GM21526 (cell line): Measurements from ENCODE around the gene HCRTR1.

ENCODE experiments used
- ATAC-seq: cut with Tn5 transposase; IDR thresholded peaks from one replicate; pipeline ENCODE4 v1.9.1; 2021; ENCODE audit warnings: moderate library complexity; ENCODE audit not compliant: unreplicated experiment, low FRiP score

The HCRTR1 gene

DNA sequence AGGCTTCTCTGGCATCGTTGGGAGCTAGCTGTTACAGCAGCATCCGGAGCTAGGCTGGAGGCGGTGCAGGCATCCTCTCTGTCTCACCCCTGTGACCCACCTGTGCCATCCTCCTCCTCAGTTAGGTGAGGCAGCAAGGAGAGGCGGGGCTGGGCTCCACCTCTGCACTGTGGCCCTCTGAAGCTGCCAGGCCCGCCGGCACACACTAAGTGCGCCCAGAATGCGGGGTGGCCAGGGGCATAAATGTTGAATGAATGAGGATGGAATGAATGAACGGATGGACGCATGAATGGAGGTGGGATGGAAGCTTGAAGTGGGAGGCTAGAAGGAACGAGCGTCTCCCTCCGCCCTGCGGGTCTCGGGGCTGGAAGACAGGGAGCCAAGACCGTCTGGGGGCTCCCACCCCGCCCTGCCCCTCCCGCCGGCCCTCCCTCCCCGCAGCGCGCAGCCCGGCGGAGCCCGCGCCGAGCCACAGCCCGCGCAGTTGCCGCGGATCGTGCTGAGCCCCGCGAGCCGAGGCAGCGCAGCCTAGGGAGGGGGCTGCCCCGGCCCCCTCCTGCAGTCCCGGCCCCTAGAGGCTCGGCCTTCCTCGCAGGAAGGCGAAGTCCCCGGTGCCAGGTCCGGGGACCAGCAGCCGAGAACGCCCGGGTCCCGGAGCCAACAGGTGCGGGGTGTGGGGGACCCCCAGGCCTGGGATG lies at the start of gene HCRTR1:
HCRTR1 (plus strand) TSS at position 472 of the 698 bp plus-strand sequence. CDS start 1,504 bp downstream, outside the sequence.
- ATAC-seq: no peak

DNA sequence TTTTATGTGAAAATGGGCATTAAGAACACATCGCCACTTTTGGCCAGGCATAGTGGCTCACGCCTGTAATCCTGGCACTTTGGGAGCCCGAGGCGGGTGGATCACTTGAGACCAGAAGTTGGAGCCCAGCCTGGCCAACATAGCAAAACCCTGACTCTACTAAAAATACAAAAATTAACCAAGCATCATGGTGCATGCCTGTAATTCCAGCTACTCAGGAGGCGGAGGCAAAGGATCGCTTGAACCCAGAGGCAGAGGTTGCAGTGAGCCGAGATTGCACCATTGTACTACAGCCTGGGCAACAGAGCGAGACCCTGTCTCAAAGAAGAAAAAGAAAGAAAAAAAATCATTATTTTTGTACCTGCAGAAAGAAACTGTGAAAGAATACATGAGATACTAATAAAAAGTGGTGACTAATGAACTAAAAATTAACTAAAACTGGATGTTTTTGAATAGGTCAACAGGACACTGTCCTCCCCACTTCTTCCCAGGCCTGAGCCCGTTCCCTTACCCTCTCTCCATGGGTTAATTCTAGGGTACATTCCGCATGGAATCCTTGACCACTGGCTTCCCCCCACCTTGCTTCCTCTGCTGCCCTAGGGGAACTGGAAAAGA lies 49.4 kb upstream of the HCRTR1 start:
- ATAC-seq: no peak

DNA sequence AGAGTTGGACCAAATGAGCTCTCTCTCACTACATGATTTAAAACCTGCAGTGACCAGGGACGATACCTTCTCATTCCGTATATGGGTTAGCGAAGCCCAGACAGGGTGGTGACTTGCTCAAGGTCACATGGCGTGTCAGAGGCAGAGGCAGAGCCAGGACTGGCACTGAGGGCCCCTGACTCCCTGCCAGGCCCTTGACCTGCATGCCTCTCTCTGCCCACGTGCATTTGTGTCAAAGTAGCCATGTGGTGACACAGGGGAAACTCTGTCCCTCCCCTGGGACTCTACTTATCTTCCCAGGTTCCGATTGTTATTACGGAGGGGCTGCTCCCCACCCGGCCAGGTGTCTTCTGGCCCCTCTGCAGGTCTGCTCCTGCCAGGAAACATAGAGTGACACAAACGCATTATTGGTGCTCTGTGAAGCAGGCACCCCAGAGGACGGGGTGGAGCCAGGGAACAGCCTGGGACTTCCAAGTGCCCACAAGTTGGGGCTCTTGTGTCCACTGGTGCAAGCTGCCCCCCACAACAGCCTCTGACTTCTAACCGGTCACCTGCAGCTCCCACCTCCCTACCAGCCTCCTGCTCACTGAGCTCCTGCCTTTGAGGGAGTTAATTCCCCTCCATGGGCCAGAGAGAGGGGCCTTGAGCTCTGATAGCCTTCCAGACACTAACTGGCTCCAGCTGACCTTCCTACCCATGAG lies 48.4 kb upstream of the HCRTR1 start:
- ATAC-seq: no peak

DNA sequence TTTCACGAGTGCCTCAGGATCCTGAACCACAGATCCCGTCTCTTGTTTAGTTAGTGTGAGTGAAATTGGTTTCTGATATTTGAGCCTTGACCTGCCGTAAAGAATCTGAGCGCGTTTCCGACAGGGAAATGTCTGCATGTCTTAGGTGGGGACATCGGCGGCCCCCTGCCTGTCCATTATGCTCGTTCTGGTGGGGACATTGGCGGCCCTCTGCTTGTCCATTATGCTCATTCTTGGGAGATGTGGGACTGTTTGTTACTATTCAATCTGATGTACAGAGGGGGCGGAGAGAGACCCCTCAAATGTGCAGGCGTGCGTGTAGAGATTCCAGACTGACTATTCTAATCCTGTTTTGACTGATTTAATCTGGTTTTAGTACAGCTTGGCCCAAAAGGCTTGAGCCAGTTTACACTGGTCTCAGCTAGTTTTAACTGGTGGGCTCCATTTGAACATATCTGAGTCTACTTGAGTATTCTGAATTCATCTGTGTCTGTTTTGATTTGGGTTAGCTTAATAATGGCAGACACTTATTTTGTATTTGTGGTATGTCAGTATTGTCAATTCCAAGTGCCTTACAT lies 47.8 kb upstream of the HCRTR1 start:
- ATAC-seq: no peak

DNA sequence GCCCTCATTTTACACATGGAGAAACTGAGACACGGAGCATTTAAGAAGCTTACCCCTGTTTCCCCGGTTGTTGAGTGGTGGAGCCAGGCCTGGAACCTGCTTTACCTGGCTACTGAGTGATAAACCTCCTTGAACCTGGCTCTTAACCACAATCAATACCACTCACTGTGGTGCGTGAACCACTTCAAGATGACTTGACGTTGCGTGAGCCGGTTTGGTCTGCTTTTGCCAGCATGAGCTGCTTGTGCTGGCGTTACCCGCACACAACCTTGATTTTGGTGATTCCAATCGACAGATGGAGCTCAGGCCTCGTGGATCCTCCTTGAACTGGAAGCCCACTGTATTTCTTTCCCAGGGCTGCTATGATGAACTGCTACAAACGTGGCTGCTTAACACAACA lies 47.3 kb upstream of the HCRTR1 start:
- no peak for ATAC-seq

DNA sequence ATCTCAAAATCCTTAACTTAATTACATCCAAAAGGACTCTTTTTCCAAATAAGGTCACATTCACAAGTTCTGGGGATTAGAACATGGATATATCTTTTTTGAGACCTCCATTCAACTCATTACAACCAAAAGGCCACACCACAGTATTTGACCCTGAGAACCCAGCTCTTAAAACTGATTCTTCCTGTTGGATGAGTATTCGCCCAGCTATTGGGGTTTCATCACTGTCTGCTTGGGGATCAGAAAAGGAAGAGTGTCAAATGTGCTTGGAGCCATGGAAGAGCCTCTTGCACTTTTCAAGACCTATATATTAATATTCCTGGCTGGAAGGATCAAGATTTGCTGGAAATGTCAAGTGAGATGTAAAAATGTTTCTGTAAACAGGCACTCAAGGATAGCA lies 46.6 kb upstream of the HCRTR1 start:
- ATAC-seq: no peak

DNA sequence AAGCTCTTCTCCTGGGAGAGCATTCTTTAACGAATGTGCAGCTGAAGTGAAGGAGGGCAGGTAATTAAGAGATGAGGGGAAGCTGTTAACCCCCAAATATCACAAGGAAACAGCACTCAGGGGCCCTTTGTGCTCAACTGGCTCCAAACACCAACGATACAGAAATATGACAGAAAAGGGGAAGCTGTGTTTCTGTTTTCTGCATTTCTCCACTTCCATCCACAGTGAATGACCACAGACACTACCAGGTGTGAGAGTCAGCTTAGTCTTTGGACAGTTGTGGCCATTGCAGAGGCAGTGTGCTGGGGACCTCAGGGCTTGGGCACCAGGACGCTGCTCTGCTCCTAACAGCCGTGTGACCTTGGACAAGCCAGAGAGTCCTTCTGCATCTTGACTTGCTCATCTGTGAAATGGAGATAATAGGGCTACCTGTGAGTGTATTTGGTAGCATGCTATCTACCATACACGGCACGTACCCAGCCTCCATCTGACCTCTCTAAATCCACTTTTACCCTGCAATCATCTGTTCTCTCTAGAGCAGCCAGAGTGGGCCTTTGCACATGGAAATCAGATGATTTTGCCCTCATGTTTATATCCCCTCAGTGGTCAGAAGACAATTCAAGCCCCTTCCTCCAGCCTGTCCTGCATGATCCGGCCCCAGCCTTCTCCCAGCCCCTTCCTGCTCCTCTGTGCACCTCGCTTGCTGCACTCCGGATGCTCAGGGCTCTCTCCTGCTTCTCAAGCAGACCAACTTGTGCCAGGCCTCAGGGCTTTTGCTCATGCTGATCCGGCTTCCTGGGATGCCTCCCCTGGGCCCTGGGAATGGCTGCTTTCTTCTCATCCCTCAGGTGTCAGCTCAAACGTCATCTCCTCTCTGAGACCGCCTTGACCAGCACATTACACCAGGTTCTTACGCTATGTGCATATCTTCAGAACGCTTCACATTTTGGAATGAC lies 45.9 kb upstream of the HCRTR1 start:
- ATAC-seq: no peak

DNA sequence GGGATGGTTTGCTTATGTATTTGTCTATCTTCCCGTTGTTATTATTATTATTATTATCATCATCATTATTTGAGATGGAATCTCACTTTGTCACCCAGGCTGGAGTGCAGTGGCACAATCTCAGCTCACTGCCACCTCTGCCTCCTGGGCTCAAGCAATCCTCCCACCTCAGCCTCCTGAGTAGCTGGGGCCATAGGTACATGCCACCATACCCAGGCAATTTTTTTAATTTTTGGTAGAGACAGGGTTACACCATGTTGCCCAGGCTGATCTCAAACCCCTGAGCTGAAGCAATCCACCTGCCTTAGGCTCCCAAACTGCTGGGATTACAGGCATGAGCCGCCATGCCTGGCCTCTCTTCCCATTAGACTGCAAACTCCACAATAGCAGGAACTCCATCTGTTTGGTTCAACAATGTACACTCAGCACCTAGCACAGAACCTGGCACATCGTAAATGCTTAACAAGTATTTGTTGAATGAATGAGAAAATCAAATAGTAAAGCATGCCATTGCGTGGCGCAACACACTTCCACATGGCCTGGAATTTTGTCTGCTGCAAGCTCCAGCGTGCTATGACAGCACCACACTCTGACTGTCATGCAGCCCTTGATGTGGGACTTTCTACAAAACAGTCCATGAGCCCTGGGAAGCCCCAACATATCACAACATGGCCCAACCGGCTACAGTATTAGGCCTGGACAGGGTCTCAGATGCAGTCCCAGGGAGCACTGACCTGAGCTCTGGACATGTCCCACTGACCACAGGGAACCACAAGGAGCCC lies 45.0 kb upstream of the HCRTR1 start:
- no peak for ATAC-seq

DNA sequence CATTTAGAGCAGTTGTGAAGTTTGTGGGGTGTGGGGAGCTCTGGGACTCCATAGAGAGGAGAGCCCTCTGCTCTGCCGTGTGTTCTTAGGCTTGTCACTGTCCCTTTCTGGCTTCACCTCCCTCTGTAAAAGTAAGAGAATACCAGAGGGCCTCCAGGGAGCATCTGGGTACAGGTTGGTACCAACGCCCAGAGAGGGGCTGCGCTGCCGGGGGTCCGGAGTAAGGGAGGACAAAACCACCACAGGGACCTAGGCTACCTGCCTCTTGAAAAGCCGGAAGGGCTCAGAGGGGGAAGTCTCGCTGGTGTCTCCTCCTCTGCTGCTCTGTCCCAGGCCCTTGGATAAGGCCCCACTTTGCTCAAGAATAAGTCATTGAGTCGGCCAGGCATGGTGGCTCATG lies 44.2 kb upstream of the HCRTR1 start:
- ATAC-seq: no peak

DNA sequence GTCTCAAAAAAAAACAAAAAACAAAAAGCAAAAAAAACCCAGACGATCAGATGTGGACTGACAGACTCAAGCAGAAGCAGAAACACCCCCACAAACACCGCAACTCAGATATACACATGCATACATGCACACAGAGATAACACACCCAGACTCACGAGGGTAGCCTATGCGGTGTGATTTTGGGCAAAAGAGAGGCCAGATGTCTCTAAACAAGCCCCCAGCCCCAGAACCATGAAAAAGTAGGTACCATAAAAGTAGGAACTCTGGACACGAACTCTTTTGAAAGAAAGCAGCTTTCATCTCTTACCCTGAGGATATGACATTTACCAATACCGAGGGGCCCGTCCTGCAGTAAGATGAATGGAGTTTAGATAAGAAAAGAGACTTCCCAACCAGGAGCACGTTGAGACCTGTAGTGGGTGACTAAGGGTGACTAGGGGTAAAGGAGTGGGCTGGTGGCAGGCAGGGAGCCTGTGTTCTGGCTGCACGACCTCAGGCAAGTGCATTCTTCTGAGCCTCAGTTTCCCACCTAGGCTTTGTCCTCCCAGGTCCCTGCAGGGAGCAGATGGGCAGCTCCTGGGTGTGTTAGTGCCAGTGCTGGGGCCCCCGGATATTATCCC lies 42.6 kb upstream of the HCRTR1 start:
- ATAC-seq: no peak

DNA sequence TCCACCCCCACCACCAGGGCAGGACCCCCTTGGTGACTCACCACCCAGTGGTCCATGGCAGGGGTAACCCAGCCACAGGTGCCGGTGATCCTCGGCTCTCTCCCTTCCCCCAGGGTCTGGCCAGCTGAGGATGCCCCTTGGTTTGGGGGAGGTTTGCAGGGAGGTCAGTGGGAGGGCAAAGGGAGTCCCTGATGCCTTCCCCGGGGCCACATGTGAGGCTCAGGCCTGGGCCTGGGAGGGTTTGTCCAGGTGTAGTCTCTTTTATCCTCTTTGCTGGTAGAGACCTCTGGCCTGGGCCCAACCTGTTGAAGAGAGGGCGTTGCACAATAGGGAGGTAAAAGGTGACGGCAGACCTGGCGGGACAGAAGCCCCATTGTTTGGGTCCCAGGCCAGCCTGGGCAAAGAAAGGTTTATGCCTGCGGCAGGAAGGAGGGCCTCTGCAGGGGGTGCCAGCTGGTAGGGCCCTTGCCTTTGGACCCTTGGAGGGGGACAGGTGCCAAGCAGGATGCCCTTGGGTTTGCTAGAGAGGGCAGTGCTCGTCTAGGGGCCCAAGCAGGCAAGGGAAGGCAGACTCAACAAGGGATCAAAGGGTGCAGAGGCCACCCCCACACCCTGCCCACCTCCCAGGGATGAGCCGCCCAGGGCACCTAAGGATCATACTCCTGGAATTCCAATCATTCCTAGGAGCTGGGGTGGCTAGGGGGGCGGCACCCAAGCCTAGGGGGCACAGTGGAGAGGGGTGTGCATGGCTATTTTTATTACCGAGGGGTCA lies 41.9 kb upstream of the HCRTR1 start:
- ATAC-seq: no peak

DNA sequence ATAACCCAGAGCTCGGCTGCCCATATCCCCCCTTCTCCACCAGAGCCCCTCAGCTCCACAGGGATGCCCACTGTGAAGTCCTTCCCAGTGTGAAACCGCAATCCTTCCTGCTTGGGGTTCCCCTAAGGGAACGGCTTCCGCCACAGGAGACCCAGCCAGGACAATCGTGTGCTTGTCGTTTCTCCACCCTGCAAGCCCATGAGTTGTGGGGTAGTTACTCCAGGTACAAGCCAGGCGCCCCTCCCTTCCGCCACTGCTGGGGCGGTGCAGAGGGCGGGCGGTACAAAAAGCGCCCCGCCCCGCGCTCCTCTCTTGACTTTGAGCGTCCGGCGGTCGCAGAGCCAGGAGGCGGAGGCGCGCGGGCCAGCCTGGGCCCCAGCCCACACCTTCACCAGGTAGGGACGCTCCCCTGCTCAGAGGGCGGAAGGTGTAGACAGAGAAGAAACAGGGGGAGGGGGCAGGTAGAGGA lies 41.3 kb upstream of the HCRTR1 start, which contains the start of gene TINAGL1:
TINAGL1 (plus strand) TSS at position 315 of the 469 bp plus-strand sequence. CDS start 634 bp downstream, outside the sequence.
- ATAC-seq: no peak

DNA sequence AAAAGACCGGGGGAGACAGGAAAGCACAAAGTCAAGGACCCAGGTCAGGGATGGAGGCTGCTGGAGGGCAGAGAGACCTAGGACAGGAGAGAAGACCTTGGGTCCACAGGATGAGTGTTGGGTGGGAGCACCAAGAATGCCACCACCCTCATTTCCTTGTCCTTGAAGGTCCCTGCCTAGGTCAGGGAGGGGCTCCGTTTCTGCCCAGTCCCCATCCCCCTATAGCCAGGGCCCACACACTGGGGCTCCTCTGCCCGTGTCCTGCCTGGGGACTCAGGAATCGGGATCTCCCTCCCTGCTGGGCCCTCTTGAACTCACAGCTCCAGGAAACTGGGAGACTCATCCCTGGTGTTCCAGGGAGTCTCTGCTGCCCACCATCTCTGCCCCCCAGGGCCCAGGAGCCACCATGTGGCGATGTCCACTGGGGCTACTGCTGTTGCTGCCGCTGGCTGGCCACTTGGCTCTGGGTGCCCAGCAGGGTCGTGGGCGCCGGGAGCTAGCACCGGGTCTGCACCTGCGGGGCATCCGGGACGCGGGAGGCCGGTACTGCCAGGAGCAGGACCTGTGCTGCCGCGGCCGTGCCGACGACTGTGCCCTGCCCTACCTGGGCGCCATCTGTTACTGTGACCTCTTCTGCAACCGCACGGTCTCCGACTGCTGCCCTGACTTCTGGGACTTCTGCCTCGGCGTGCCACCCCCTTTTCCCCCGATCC lies 40.6 kb upstream of the HCRTR1 start:
- no peak for ATAC-seq

DNA sequence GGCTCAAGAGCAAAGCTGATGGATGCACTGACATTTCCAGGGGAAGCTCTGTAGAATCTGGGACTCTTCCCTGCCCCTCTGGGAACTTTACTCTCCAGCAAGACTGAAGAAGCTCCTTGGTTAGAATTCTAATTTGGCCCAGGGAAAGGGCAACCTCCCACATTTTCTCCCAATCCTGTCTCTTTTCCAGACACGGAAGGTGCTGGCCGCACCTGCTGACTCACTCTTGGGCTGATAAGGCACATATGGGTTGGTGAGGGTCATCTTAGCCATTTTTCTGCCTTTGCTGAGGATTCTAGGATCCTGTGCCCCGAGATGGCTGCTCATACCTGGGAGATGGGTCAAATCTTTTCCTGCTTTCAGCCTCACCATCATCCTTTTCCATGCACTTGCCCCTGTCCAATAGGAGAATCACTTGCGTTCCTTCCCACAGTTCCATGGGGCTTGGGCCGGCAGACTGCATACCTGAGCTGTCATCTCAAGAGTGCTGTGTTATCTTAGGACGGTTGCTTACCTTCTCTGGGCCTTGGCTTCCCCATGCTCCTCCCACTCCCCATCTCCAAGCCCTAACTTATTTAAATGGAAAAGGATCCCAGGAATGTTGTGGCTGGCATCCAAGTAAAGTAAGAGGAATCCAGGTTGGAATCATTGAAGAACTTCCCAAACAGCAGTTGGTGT lies 39.8 kb upstream of the HCRTR1 start:
- no peak for ATAC-seq

DNA sequence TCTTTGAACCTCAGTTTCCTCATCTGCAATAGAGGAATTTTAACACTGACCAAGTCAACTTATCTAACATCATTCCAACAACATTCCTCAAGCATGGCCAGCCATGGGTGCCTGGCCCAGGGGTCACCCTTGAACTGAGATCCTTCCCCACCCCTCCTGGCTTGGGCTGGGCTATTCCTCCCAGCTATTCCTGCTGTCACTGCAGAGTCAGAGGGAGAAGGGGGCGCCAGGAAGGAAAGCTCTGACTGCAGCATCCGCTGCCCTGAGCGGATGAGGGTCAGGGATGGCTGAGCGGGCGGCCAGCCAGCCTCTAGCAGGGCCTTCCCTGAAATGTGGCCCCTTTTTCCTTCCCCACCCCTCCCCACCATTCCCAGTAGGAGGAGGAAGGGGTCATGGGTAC lies 38.1 kb upstream of the HCRTR1 start:
- no peak for ATAC-seq

DNA sequence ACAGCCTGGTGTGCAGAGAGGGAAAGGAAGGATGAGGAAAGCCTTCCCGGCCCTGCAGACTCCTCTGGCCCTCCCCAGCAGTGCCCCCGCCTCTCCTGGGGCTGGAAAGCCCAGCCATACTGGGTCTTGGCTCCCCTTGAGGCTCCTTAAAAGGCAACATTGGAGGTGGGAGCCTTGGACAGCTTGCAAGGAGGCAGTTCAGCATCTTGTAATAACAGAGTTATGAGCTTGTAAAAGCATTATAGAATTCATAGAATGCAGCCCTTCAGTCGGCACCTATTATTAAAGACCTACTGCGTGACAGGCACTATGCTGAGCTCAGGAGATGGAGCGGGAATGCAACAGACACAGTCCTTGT lies 37.0 kb upstream of the HCRTR1 start:
- ATAC-seq: no peak
